GM18907 (cell line): ENCODE data around the gene BRD1.

ENCODE experiments used
- ATAC-seq: cut with Tn5 transposase; IDR thresholded peaks from one replicate; pipeline ENCODE4 v1.9.1; 2021; ENCODE audit warnings: mild to moderate bottlenecking, moderate library complexity; ENCODE audit not compliant: unreplicated experiment

BRD1 gene

DNA sequence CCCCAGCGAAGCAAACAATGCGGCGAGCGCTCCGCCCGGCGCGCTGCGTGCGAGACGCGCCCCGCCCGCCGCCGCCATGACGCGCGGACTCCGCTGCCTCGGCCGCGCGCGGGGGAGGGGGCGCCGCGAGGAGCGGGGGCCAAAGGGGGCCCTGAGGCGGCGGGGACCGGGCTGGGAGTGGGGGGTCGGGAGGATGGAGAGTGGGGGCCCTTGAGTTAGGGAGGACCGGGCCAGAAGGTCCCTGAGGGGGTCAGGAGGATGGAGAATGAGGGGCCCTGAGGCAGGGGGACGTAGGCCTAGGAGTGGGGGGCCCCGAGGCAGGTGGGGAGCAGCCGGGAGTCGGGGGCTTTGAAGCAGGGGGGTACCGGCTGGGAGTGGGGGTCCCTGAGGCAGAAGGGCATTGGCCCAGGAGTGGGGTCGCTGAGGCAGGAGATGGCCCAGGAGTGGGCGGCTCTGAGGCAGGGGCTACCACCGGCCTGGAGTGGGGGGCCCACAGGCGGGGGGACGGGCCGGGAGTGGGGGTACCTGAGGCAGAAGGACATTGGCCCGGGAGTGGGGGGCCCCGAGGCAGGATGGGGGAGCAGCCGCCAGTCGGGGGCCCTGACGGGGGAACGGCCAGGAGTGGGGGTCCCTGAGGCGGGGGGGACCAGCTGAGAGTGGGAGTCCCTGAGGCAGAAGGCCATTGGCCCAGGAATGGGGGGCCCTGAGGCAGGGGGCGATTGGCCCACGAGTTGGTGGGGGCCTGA lies at the start of gene BRD1:
Gene BRD1, minus strand, starts transcription at position 21 of the 746 bp plus-strand sequence. CDS start 3,556 bp downstream, outside the sequence.
- ATAC-seq, result no peak

GRCh38 chr22:49873228-49873940 lies 45.7 kb upstream of the BRD1 start:
- ATAC-seq, result no peak

- ATAC-seq, result no peak
Observed at GRCh38 chr22:49872347-49872746, 44.7 kb upstream of the BRD1 start.

- no peak for ATAC-seq
Observed at GRCh38 chr22:49871482-49871881, 43.8 kb upstream of the BRD1 start.

GRCh38 chr22:49869845-49870712 lies 42.4 kb upstream of the BRD1 start:
- no peak for ATAC-seq

DNA sequence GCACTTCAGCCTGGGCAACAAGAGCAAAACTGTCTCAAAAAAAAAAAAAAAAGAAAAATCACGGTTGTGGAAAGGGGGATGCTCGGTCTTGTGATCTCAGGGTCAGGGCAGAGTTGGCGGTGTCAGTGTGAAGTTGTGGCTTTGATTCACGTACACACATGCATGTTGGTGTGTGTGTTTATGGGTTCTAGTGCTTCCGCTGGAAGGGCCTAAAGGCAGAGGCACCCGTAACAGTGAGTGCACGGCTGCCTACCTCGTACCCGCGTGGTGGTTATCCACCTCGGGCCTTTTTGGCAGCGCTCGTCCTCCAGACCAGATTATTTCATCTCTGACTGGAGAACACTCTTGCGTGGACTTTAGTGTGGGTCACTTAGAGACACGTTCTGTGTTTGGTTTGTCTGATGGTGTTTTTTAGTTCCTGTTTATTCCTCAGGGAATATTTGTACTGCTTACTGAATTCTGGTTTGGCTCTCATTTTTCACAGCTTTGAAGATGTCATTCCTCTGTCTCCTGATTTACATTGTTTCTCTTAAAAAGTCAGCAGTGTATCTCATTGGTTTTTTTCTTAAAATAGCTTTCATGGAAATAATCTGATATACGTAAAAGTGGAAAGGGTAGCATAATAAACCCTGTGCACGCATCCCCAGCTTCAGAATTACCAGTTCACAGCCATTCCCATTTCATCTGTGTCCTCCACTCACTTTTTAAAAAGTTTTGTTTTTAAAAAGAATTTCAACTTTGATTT lies 41.6 kb upstream of the BRD1 start:
- no peak for ATAC-seq

DNA sequence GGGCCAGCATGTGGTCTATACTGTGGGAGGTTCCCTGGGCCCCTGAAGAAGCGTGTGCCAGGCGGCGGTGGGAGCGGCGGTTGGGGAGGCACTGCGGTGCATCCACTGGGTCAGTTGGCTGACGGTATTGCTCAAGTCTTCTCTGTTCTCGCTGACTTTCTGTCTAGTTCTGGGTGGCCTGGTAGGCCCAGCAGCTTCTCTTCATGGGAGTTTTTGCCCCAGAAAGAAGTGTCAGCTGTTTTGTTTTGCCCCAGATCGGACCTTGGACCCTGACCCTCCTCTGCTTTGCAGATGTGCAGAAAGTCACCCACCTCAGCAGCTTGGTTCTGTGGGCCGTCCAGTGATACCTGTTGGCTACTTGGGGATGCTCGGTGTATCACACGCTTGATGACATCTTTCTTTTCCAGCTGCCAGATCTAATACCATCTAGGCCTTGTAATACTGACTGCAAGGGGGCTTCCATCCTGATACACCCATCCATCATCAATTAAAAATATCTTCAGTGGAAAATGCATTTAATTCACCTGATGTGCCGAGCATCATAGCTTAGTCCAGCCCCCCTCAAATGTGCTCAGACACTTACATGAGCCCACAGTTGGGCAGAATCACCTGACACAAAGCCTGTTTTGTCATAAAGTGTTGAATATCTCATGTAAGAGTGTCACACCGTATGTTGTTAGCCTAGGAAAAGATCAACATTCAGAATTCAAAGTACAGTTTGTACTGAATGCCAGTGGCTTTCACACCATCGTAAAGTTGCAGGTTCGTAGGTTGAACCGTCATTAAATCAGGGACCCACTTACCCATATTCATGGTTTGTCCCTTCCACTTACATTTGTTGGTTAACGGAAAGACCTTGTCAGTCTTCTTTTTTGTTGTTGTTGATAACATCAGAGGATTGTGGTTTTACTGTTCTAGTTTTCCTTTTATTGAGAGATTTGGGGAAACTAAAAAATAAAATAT lies 39.9 kb upstream of the BRD1 start:
- no peak for ATAC-seq

GRCh38 chr22:49866646-49867045 lies 39.0 kb upstream of the BRD1 start:
- no peak for ATAC-seq

GRCh38 chr22:49866134-49866533 lies 38.5 kb upstream of the BRD1 start:
- ATAC-seq, result no peak

DNA sequence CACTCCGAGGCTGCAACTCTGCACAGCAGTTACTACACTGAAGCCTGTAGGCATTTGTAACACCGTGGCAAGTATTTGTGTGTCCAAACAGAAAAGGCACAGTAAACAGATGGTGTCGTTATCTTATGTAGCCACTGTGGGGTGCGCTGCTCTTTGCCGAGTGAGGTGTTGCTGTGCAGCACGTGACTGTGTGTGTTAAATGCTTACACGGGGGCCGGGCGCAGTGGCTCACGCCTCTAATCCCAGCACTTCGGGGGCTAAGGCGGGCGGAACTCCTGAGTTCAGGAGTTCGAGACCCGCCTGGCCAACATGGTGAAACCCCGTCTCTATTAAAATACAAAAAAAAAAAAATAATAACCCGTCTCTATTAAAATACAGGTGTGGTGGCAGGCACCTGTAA lies 37.5 kb upstream of the BRD1 start:
- ATAC-seq, result no peak

DNA sequence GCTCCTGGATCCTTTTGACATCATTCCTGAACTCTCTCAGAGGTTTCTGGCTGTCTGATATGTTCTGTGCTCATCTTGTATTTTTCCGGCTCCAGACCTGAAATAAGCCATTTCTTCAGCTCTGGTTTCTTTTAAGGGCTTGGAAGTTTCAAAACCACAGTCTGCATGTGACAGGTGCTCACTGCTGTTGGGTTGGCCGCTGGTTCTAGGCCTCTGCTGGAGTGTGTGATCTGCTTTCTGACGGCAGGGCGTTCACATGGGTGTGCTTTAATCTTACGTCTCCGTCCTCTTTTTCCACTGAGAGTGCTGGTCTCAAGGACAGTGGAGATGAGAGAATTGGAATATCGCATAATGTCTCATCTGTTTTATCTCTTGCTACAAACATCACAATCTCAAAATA lies 36.3 kb upstream of the BRD1 start:
- no peak for ATAC-seq

- ATAC-seq, result no peak
Observed at GRCh38 chr22:49862496-49862776, 34.8 kb upstream of the BRD1 start.

DNA sequence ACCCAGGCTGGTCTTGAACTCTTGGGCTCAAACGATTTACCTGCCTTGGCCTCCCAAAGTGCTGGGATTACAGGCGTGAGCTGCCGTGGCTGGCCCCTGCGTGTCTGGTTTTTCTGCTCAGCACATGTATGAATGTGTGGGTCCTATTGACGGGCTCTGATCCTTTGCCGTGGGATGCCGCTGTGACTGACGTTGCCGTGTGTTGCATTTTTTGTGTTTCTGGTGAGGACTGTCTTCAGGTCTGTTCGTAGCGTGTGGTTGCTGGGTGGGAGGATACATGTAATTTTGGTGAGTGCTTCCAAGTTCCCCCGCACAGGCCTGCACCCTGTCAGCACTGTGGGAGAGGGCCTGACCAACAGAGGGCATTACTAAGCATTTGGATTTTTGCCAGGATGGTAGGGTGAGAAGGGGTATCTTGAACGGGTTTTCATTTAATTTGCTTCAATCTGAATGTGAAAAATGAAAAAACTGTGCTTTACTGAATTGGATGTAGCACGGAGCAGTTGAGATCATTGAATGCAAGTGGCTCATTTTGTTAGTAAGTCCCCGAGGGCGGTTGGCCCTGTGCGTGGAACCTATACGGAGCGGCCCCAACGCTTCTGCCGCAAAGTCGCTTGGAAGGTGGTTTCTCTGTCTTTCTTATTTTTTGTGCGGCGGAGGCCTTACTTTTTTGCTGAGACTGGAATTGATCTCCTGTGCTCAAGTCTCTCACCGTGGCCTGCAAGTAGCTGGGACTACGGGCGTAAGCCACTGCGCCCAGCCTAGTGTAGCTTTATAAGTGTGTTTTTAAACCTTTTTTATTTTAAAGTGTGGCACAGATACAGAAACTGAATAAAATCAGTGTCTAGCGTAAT lies 34.2 kb upstream of the BRD1 start:
- no peak for ATAC-seq

GRCh38 chr22:49858827-49859226 lies 31.2 kb upstream of the BRD1 start:
- ATAC-seq, result no peak

DNA sequence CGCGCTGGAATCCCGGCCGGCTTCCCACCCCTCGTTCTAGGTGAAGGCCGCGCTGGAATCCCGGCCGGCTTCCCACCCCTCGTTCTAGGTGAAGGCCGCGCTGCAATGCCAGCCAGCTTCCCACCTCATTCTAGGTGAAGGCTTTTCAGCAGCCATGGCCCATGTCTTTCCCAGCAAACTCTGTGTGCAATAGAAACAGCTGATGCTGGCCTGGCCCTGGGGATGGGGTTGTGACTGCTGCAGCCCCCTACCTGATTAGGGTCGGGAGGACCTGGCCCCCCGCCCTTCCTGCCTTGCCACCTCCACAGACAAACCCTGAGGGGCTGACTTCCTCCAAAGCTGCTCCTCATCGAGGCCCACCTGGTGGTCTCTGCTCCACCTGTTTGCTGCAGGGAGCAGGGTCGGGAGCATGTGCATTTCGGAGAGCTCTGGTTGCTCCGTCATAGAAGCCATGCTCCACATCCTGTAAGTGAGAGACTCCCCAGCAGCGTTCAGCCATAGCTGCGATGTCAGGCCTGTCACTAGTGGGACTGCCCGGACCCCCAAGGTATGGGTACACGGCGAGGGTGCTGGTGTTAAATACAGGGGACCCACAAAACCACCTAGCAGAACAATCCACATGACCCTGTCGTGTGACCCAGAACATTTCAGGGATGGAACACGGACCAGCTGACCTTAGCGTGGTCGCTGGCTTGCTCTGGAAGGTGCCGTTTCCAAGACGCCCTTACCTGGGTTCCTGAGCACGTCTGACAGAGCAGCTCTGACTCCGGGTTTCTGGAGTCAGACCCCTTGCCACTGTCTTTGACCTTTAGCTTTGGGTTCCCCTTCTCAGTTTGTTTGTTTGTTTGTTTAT lies 29.3 kb upstream of the BRD1 start:
- no peak for ATAC-seq

DNA sequence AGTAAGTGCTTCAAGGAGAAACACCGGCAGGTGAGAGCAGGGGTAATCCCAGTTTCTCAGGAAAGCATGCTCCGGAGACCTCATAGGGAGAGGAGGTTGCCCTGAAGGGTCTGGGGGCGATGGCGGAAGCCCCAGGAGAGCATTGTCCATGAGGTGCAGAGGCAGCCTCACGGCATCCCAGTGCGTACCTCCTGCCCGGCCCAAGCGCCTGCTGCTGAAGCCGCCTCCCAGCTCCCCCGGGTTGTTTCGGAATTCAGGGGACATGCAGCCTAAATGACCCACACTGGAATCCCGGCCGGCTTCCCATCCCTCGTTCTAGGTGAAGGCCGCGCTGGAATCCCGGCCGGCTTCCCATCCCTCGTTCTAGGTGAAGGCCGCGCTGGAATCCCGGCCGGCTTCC lies 28.7 kb upstream of the BRD1 start:
- ATAC-seq, result no peak

DNA sequence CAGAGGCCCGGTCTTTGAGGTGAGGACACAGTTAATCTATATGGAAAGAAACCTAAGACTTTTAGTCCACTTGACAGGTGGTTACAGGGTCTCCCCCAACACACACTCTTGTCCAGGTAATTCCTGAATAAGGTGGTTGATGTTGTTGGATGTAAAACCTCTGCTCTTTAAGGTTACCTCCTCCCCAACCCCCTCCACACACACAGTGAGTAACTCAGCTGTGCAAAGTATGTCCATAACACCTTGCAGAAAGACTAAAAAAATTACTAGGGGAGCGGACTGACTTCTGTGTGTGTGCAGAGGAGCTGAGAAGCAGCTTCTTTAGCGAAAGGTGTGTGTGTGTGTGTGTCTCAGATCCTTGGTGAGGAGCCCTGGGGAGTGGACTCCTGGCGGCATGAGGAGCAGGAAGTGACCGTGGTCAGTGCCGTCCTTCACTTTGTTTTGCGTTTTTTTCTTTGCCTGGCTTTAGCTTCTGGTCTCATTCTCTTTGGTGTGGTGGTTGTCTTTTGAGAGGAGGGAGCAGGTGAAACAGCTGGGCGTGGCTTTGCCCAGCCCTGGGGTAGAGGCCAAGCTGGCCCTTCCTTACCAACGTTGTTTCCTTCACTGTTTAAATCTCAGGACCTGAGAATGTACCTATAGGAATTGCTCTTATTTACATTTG lies 27.7 kb upstream of the BRD1 start:
- ATAC-seq, result no peak
